Smooth muscle cell (in vitro differentiated cells): ENCODE results near the gene CASP5. TPM values are rescaled to one million over a fixed set of nuclear protein-coding genes. Genes with fewer than 3 reads are reported as not detected.
"Not testable (repeated sequence)": the region's sequence is repeated elsewhere in the genome, so short reads cannot be mapped to it uniquely, and the experiment has no call there.

ENCODE experiments used
- DNase-seq: peaks from one replicate; lab custom pipeline; 2025; ENCODE audit not compliant: unreplicated experiment; lab: John Stamatoyannopoulos, UW
- H2AFZ ChIP-seq: fragments of 200-600 bp; sonication (generic); 2 replicates; pipeline ENCODE4 v1.6.0; 2016; ENCODE audit warnings: antibody characterized with exemption, low read depth, mild to moderate bottlenecking
- H3F3A ChIP-seq: fragments of 200-600 bp; sonication (generic); 2 replicates; pipeline ENCODE4 v1.6.0; 2017; ENCODE audit warnings: antibody characterized with exemption, low read depth
- H3K27ac ChIP-seq: fragments of 200-600 bp; sonication (generic); 2 replicates; pipeline ENCODE4 v1.5.1; 2016; ENCODE audit warnings: low read depth, mild to moderate bottlenecking
- H3K27me3 ChIP-seq: fragments of 200-600 bp; sonication (generic); 2 replicates; pipeline ENCODE4 v1.6.1; 2016; ENCODE audit warnings: low read depth, mild to moderate bottlenecking
- H3K36me3 ChIP-seq: fragments of 200-600 bp; sonication (generic); 2 replicates; pipeline ENCODE4 v1.5.1; 2016; ENCODE audit warnings: low read depth
- H3K4me1 ChIP-seq: fragments of 200-600 bp; sonication (generic); 2 replicates; pipeline ENCODE4 v1.5.1; 2016; ENCODE audit warnings: low read depth
- H3K4me2 ChIP-seq: fragments of 200-600 bp; sonication (generic); 2 replicates; pipeline ENCODE4 v1.6.0; 2016; ENCODE audit warnings: mild to moderate bottlenecking
- H3K4me3 ChIP-seq: fragments of 200-600 bp; sonication (generic); 2 replicates; pipeline ENCODE4 v1.5.1; 2016; ENCODE audit warnings: mild to moderate bottlenecking
- H3K79me2 ChIP-seq: fragments of 200-600 bp; sonication (generic); 2 replicates; pipeline ENCODE4 v1.6.0; 2016; ENCODE audit warnings: low read depth, mild to moderate bottlenecking
- H3K9ac ChIP-seq: fragments of 200-600 bp; sonication (generic); 2 replicates; pipeline ENCODE4 v1.6.0; 2016; ENCODE audit warnings: low read depth
- H3K9me3 ChIP-seq: fragments of 200-600 bp; sonication (generic); replicated peaks from 2 replicates; pipeline ENCODE4 v1.5.1; 2016; ENCODE audit warnings: low read depth
- H4K20me1 ChIP-seq: fragments of 200-600 bp; sonication (generic); 2 replicates; pipeline ENCODE4 v1.6.0; 2016; ENCODE audit warnings: low read depth
- WGBS: methylation state at CpG from one replicate; pipeline ENCODE4 v1.1.7; 2016; ENCODE audit warnings: low lambda C conversion rate; 5-methylcytosine and 5-hydroxymethylcytosine counted together
- polyA plus RNA-seq: library from polyadenylated mRNA; unstranded; fragments of >200 nt; fragmentation: Nextera tagmentation; extraction: Ambion mirVana; gene quantifications from 2 replicates; pipeline ENCODE4 v1.2.1, GENCODE V29; 2016
- total RNA-seq: library from RNA; depleted of rRNA; stranded (reverse); fragments of >200 nt; gene quantifications from 2 replicates; pipeline ENCODE4 v1.2.3, GENCODE V29; 2014
- TF ChIP-seq, protein P1 (sequence below): fragments of 200-600 bp; sonication (generic); IDR thresholded peaks from 2 replicates; pipeline ENCODE4 v1.5.1; 2017; ENCODE audit warnings: borderline replicate concordance, mild to moderate bottlenecking, antibody characterized with exemption; ENCODE audit not compliant: insufficient read depth, poor library complexity, severe bottlenecking

CASP5 gene
- total and polyA plus RNA-seq, 2 experiments from 2014 or later, result not detected

DNA sequence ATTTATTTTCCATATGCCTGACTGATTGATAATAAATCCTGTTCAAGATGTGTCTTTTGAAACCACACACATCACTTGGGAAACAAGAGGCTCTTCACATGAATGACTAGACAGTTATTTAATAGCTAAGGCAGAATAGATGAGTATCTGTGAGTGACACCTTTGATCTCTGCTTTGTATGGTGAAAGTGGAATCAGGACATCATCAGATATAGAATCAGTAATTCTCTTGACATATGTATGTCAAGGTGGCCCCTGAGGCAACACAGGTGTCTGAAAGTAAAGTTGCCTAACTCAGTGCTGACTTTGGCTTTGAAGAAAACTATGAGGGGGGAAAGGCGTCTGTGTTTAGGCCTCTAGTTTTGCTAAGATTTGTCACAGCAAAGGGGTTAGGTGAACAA is 43.1 kb downstream of the CASP5 start:
- H4K20me1 ChIP-seq, result no peaks in the 10 kb centered on the region
- no peak overlapping the region for H3K9ac ChIP-seq
- H3K27me3 ChIP-seq, result no peaks in the 10 kb centered on the region
- no peaks in the 10 kb centered on the region for H3K36me3 ChIP-seq
- no peaks in the 10 kb centered on the region for H3F3A ChIP-seq
- H2AFZ ChIP-seq, result no peak overlapping the region
- H3K4me3 ChIP-seq, result no peak overlapping the region
- WGBS, result 64% methylated on average over 1 of the region's 1 CpG
- TF ChIP-seq, protein P1, sequence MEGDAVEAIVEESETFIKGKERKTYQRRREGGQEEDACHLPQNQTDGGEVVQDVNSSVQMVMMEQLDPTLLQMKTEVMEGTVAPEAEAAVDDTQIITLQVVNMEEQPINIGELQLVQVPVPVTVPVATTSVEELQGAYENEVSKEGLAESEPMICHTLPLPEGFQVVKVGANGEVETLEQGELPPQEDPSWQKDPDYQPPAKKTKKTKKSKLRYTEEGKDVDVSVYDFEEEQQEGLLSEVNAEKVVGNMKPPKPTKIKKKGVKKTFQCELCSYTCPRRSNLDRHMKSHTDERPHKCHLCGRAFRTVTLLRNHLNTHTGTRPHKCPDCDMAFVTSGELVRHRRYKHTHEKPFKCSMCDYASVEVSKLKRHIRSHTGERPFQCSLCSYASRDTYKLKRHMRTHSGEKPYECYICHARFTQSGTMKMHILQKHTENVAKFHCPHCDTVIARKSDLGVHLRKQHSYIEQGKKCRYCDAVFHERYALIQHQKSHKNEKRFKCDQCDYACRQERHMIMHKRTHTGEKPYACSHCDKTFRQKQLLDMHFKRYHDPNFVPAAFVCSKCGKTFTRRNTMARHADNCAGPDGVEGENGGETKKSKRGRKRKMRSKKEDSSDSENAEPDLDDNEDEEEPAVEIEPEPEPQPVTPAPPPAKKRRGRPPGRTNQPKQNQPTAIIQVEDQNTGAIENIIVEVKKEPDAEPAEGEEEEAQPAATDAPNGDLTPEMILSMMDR, result no peak
- no peak for DNase-seq
- no peaks in the 10 kb centered on the region for H3K79me2 ChIP-seq
- no peak overlapping the region for H3K27ac ChIP-seq
- H3K4me1 ChIP-seq, result no peaks in the 10 kb centered on the region
- H3K9me3 ChIP-seq, result no peaks in the 10 kb centered on the region
- H3K4me2 ChIP-seq, result no peak overlapping the region

DNA sequence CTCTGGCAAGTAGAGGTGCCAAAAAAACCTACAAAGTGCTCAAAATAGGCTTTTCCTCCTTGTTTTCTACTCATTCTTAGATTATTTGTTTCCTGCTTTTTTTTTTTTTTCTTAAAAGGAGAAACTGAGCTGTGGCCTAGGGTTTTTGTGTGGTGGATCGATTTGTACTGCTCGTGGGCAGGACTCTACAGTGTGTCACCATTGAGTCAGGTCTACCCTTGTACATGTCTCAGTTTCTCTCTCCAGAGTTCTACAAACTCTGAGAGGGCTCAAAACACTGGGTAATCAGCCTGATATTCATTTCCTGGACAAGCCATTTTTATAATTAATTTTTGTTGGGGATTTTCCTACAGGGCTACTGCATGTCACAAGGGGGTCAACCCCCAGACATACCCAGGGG is 49.4 kb downstream of the CASP5 start:
- no peaks in the 10 kb centered on the region for H4K20me1 ChIP-seq
- no peaks in the 10 kb centered on the region for H3K36me3 ChIP-seq
- H2AFZ ChIP-seq, result no peak overlapping the region
- no peak for DNase-seq
- no peak overlapping the region for H3K4me3 ChIP-seq
- H3K4me1 ChIP-seq, result no peaks in the 10 kb centered on the region
- 89% methylated on average over 2 of the region's 2 CpGs for WGBS
- peaks cover 4% of the 10 kb centered on the region for H3K9me3 ChIP-seq
- no peaks in the 10 kb centered on the region for H3K27me3 ChIP-seq
- H3K79me2 ChIP-seq, result no peaks in the 10 kb centered on the region
- no peak overlapping the region for H3K27ac ChIP-seq
- TF ChIP-seq, protein P1, result no peak
- no peak overlapping the region for H3K4me2 ChIP-seq
- no peaks in the 10 kb centered on the region for H3F3A ChIP-seq
- H3K9ac ChIP-seq, result no peak overlapping the region

DNA sequence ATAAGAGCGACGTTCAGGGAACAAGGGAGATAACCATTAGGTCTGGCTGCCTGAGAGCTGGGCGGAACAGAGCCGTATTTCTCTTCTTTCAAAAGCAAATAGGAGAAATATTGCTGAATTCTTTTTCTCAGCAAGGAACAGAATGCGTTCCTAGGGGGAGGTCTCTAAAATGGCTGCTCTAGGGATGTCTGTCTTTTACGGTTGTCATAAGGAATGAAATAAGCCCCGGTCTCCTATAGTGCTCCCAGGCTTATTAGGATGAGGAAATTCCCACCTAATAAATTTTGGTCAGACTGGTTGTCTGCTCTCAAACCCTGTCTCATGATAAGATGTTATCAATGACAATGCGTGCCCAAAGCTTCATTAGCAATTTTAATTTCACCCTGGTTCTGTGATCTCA is 50.0 kb downstream of the CASP5 start:
- H3K9me3 ChIP-seq, H3K27ac ChIP-seq, H2AFZ ChIP-seq, DNase-seq, H3K4me1 ChIP-seq, H3K4me2 ChIP-seq, H3K9ac ChIP-seq, H3K36me3 ChIP-seq, H3K4me3 ChIP-seq, H4K20me1 ChIP-seq, H3K79me2 ChIP-seq, H3K27me3 ChIP-seq, H3F3A ChIP-seq: not testable (repeated sequence)
- WGBS, result 95% methylated on average over 8 of the region's 8 CpGs

DNA sequence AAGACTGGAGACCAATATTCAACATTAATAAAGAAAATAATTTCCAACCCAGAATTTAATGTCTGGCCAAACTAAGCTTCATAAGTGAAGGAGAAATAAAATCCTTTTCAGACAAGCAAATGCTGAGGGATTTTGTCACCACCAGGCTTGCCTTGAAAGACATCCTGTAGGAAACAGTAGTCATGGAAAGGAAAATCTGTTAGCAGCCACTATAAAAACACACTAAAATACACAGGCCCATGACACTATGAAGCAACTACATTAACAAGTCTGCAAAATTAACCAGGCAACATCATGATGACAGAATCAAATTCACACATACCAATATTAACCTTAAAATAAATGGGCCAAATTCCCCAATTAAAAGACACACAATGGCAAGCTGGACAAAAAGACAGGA is 52.2 kb downstream of the CASP5 start:
- TF ChIP-seq, protein P1, result no peak
- no peaks in the 10 kb centered on the region for H3K27me3 ChIP-seq
- H3K9me3 ChIP-seq, result peaks cover 4% of the 10 kb centered on the region
- H2AFZ ChIP-seq, result no peak overlapping the region
- H3K4me2 ChIP-seq, result no peak overlapping the region
- no peak overlapping the region for H3K27ac ChIP-seq
- no peaks in the 10 kb centered on the region for H4K20me1 ChIP-seq
- H3K79me2 ChIP-seq, result no peaks in the 10 kb centered on the region
- H3K9ac ChIP-seq, result no peak overlapping the region
- H3F3A ChIP-seq, result no peaks in the 10 kb centered on the region
- no peak for DNase-seq
- no peak overlapping the region for H3K4me3 ChIP-seq
- no peaks in the 10 kb centered on the region for H3K36me3 ChIP-seq
- H3K4me1 ChIP-seq, result no peaks in the 10 kb centered on the region
